ENCODE results near the gene CYP39A1.

DNA sequence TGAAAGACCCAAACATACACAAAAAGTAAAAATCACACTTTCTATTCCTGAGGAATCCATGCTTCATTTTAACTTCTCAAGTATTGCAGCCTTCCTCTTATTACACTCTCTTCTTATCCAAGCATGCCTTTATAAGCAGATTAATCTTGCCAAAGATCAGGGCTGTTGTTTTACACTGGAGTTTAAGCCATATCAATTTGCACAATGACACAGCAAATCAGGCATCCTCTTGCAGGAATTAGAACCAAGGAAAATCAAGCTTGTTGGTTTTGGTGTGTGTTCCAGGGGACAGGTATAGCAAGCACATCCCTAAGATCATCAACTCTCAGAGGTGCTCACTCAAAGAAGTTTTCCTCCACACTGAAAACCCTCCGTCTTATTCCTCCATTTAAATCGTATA lies 69.5 kb downstream of the CYP39A1 start:
- no peak for TF ChIP-seq EP300 (IDR thresholded peaks at IDR 0.05)
- TF ChIP-seq, protein P1, sequence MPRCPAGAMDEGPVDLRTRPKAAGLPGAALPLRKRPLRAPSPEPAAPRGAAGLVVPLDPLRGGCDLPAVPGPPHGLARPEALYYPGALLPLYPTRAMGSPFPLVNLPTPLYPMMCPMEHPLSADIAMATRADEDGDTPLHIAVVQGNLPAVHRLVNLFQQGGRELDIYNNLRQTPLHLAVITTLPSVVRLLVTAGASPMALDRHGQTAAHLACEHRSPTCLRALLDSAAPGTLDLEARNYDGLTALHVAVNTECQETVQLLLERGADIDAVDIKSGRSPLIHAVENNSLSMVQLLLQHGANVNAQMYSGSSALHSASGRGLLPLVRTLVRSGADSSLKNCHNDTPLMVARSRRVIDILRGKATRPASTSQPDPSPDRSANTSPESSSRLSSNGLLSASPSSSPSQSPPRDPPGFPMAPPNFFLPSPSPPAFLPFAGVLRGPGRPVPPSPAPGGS (IDR thresholded peaks at IDR 0.05), result no peak
- TF ChIP-seq PHF8 (IDR thresholded peaks at IDR 0.05; ENCODE audit: borderline replicate concordance, low read depth), result no peak
- TF ChIP-seq POLR2A (IDR thresholded peaks at IDR 0.05; ENCODE audit: low read length), result no peak
- TF ChIP-seq, protein P2, sequence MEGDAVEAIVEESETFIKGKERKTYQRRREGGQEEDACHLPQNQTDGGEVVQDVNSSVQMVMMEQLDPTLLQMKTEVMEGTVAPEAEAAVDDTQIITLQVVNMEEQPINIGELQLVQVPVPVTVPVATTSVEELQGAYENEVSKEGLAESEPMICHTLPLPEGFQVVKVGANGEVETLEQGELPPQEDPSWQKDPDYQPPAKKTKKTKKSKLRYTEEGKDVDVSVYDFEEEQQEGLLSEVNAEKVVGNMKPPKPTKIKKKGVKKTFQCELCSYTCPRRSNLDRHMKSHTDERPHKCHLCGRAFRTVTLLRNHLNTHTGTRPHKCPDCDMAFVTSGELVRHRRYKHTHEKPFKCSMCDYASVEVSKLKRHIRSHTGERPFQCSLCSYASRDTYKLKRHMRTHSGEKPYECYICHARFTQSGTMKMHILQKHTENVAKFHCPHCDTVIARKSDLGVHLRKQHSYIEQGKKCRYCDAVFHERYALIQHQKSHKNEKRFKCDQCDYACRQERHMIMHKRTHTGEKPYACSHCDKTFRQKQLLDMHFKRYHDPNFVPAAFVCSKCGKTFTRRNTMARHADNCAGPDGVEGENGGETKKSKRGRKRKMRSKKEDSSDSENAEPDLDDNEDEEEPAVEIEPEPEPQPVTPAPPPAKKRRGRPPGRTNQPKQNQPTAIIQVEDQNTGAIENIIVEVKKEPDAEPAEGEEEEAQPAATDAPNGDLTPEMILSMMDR (IDR thresholded peaks at IDR 0.05), result no peak
- TF ChIP-seq SMC3 (IDR thresholded peaks at IDR 0.05), result no peak

Data from A549 (cell line).